Activated CD4-positive, alpha-beta T cell treated with anti-CD3 and anti-CD28 coated beads for 24 hours (primary cell): ENCODE results near the gene COL4A2.
"Not testable (repeated sequence)": the region's sequence is repeated elsewhere in the genome, so short reads cannot be mapped to it uniquely, and the experiment has no call there.

Source experiments
- DNase-seq, 2 donors: peaks; one replicate each; pipeline ENCODE4 v3.0.0-alpha.2; 2020; ENCODE audit warnings: low read depth in 2 of 2

Gene COL4A2

GRCh38 chr13:110495881-110496280, 188.8 kb downstream of the COL4A2 start:
- no peak for DNase-seq

- no peak for DNase-seq
Observed at GRCh38 chr13:110496281-110496680, 189.2 kb downstream of the COL4A2 start.

GRCh38 chr13:110497003-110497402, 189.9 kb downstream of the COL4A2 start:
- DNase-seq, result no peak

- DNase-seq, result not testable (repeated sequence)
Observed at GRCh38 chr13:110497896-110498295, 190.8 kb downstream of the COL4A2 start.

- no peak for DNase-seq
Observed at GRCh38 chr13:110498327-110498726, 191.2 kb downstream of the COL4A2 start.

- no peak for DNase-seq
Observed at GRCh38 chr13:110498765-110499164, 191.7 kb downstream of the COL4A2 start.

- DNase-seq, result no peak
Observed at GRCh38 chr13:110499621-110500281, 192.7 kb downstream of the COL4A2 start.

GRCh38 chr13:110500341-110500740, 193.3 kb downstream of the COL4A2 start:
- DNase-seq, result no peak

- DNase-seq, result no peak
Observed at GRCh38 chr13:110501188-110501587, 194.1 kb downstream of the COL4A2 start.

GRCh38 chr13:110503037-110503901, 196.2 kb downstream of the COL4A2 start:
- DNase-seq, result no peak

GRCh38 chr13:110503979-110504499, 197.0 kb downstream of the COL4A2 start:
- DNase-seq, result no peak

GRCh38 chr13:110505594-110505993, 198.5 kb downstream of the COL4A2 start:
- DNase-seq, result no peak

GRCh38 chr13:110506396-110506795, 199.3 kb downstream of the COL4A2 start:
- DNase-seq, result no peak

GRCh38 chr13:110506859-110507566, 199.9 kb downstream of the COL4A2 start:
- no peak for DNase-seq

GRCh38 chr13:110507678-110508381, 200.7 kb downstream of the COL4A2 start:
- no peak for DNase-seq

GRCh38 chr13:110509478-110509926, 202.4 kb downstream of the COL4A2 start:
- no peak for DNase-seq

GRCh38 chr13:110509971-110510786, 203.1 kb downstream of the COL4A2 start:
- no peak for DNase-seq

GRCh38 chr13:110511509-110512181, 204.6 kb downstream of the COL4A2 start:
- DNase-seq, result no peak

GRCh38 chr13:110512198-110512740, 205.2 kb downstream of the COL4A2 start:
- no peak for DNase-seq

- DNase-seq, result no peak
Observed at GRCh38 chr13:110516500-110516899, 209.4 kb downstream of the COL4A2 start.
